Measurements from ENCODE around the gene TMPO.

The TMPO gene

GRCh38 chr12:98579835-98580234 lies 64.4 kb downstream of the TMPO start:
- DNase-seq: no peak

- DNase-seq: no peak
These were observed 65.3 kb downstream of the TMPO start for GRCh38 chr12:98580695-98581094.

- no peak for DNase-seq
These were observed 65.7 kb downstream of the TMPO start for GRCh38 chr12:98581101-98581500.

GRCh38 chr12:98582093-98582492 lies 66.7 kb downstream of the TMPO start:
- peak; percentile 49 for DNase-seq

GRCh38 chr12:98587084-98587483 lies 71.7 kb downstream of the TMPO start:
- DNase-seq: peak; percentile 46

- peak; percentile 49 for DNase-seq
These were observed 75.8 kb downstream of the TMPO start for GRCh38 chr12:98591209-98591608.

- DNase-seq: peak; percentile 32
These were observed 77.5 kb downstream of the TMPO start for GRCh38 chr12:98592825-98593322.

GRCh38 chr12:98593351-98594049 lies 78.1 kb downstream of the TMPO start, which contains the start of gene SLC25A3:
Gene SLC25A3 (plus strand): TSS chr12:98593686. CDS start chr12:98593979, 293 bp downstream.
- DNase-seq: peak; percentile 99

GRCh38 chr12:98594050-98594835 lies 78.9 kb downstream of the TMPO start:
- DNase-seq: peak; percentile 73

GRCh38 chr12:98595243-98595988 lies 80.0 kb downstream of the TMPO start:
- peak; percentile 20 for DNase-seq

- peak; percentile 24 for DNase-seq
These were observed 81.9 kb downstream of the TMPO start for GRCh38 chr12:98597313-98597712.

All from islet precursor cell (in vitro differentiated cells).